ENCODE measurements around the gene CEP164.

CEP164 gene

GRCh38 chr11:117459979-117460300, 132.3 kb downstream of the CEP164 start:
- no peak for DNase-seq (ENCODE audit: low read depth in 2 of 2)
- TF ChIP-seq CTCF (IDR thresholded peaks at IDR 0.05; ENCODE audit: low read depth, low read length) = no peak
- H3K4me3 ChIP-seq (replicated peaks in 1 of 2; ENCODE audit: low read depth in 2 of 2, low read length in 2 of 2) = no peak overlapping the region

- H3K4me3 ChIP-seq (replicated peaks in 1 of 2; ENCODE audit: low read depth in 2 of 2, low read length in 2 of 2) = no peak overlapping the region
- no peak for TF ChIP-seq CTCF (IDR thresholded peaks at IDR 0.05; ENCODE audit: low read depth, low read length)
- no peak for DNase-seq (ENCODE audit: low read depth in 2 of 2)
These were observed 133.9 kb downstream of the CEP164 start for GRCh38 chr11:117461396-117462182.

GRCh38 chr11:117462183-117462863, 134.7 kb downstream of the CEP164 start:
- no peak overlapping the region for H3K4me3 ChIP-seq (replicated peaks in 1 of 2; ENCODE audit: low read depth in 2 of 2, low read length in 2 of 2)
- TF ChIP-seq CTCF (IDR thresholded peaks at IDR 0.05; ENCODE audit: low read depth, low read length) = no peak

GRCh38 chr11:117462864-117463247, 135.2 kb downstream of the CEP164 start:
- DNase-seq (ENCODE audit: low read depth in 2 of 2) = no peak
- H3K4me3 ChIP-seq (replicated peaks in 1 of 2; ENCODE audit: low read depth in 2 of 2, low read length in 2 of 2) = no peak overlapping the region
- no peak for TF ChIP-seq CTCF (IDR thresholded peaks at IDR 0.05; ENCODE audit: low read depth, low read length)

More at GRCh38 chr11:117462183-117462863, 134.7 kb downstream of the CEP164 start:
- no peak for DNase-seq (ENCODE audit: low read depth in 2 of 2)
